Astrocyte (in vitro differentiated cells and primary cell): Measurements from ENCODE around the gene LRP1B. TPM values are rescaled to one million over a fixed set of nuclear protein-coding genes. Genes with fewer than 3 reads are reported as not detected.
"Not testable (repeated sequence)": the region's sequence is repeated elsewhere in the genome, so short reads cannot be mapped to it uniquely, and the experiment has no call there.

ENCODE experiments used
- DNase-seq: peaks from one replicate; pipeline ENCODE4 v3.0.0-alpha.2; 2010; ENCODE audit warnings: low read depth
- FAIRE-seq: peaks from 2 replicates; lab custom pipeline; 2011; peaks lifted over from hg19 to GRCh38; lab: Jason Lieb, UNC
- H2AFZ ChIP-seq: 2 replicates; pipeline ENCODE4 v1.6.0; 2012; ENCODE audit warnings: low read depth, low read length, inconsistent platforms
- H3K27ac ChIP-seq: 2 replicates; pipeline ENCODE4 v1.5.1; 2011; ENCODE audit warnings: low read depth, low read length, inconsistent platforms
- H3K27me3 ChIP-seq: 2 replicates; pipeline ENCODE4 v1.6.0; 2011; ENCODE audit warnings: low read length, inconsistent platforms; ENCODE audit not compliant: insufficient read depth
- H3K36me3 ChIP-seq: 2 replicates; pipeline ENCODE4 v1.5.1; 2011; ENCODE audit warnings: low read length, inconsistent platforms; ENCODE audit not compliant: insufficient read depth
- H3K4me1 ChIP-seq: 2 replicates; pipeline ENCODE4 v1.5.1; 2011; ENCODE audit warnings: low read length, inconsistent platforms; ENCODE audit not compliant: insufficient read depth
- H3K4me2 ChIP-seq: 2 replicates; pipeline ENCODE4 v1.6.0; 2012; ENCODE audit warnings: low read length, inconsistent platforms
- H3K4me3 ChIP-seq: 2 replicates; pipeline ENCODE4 v1.5.1; 2011; ENCODE audit warnings: low read depth, mild to moderate bottlenecking, low read length, inconsistent platforms; ENCODE audit not compliant: insufficient read depth
- H3K79me2 ChIP-seq: 2 replicates; pipeline ENCODE4 v1.6.0; 2012; ENCODE audit warnings: mild to moderate bottlenecking, low read length, inconsistent platforms; ENCODE audit not compliant: insufficient read depth
- H3K9ac ChIP-seq: 2 replicates; pipeline ENCODE4 v1.6.0; 2012; ENCODE audit warnings: mild to moderate bottlenecking, low read length, inconsistent platforms
- H3K9me3 ChIP-seq: 2 replicates; pipeline ENCODE4 v1.5.1; 2012; ENCODE audit warnings: low read depth, mild to moderate bottlenecking, low read length, inconsistent platforms; ENCODE audit not compliant: insufficient read depth
- H4K20me1 ChIP-seq: 2 replicates; pipeline ENCODE4 v1.6.0; 2012; ENCODE audit warnings: low read length, inconsistent platforms; ENCODE audit not compliant: insufficient read depth
- H3K27ac Mint-ChIP-seq: one replicate; pipeline ENCODE4 v1.8.0; 2021; ENCODE audit warnings: mild to moderate bottlenecking, mixed read lengths; ENCODE audit not compliant: unreplicated experiment
- H3K27me3 Mint-ChIP-seq: one replicate; pipeline ENCODE4 v1.8.0; 2021; ENCODE audit warnings: low read depth, mixed read lengths; ENCODE audit not compliant: unreplicated experiment
- H3K36me3 Mint-ChIP-seq: one replicate; pipeline ENCODE4 v1.8.0; 2021; ENCODE audit warnings: low read depth, mixed read lengths; ENCODE audit not compliant: unreplicated experiment
- H3K4me1 Mint-ChIP-seq: one replicate; pipeline ENCODE4 v1.8.0; 2021; ENCODE audit warnings: low read depth, mixed read lengths; ENCODE audit not compliant: unreplicated experiment
- H3K4me3 Mint-ChIP-seq: one replicate; pipeline ENCODE4 v1.8.0; 2021; ENCODE audit warnings: mild to moderate bottlenecking, moderate library complexity, mixed read lengths; ENCODE audit not compliant: unreplicated experiment
- H3K9me3 Mint-ChIP-seq: one replicate; pipeline ENCODE4 v1.8.0; 2021; ENCODE audit warnings: mild to moderate bottlenecking, mixed read lengths; ENCODE audit not compliant: unreplicated experiment
- CTCF ChIP-seq: IDR thresholded peaks from 2 replicates; pipeline ENCODE4 v1.5.1; 2011; ENCODE audit warnings: low read depth, mild to moderate bottlenecking, inconsistent platforms, low read length, moderate library complexity; ENCODE audit not compliant: insufficient read depth
- EZH2 ChIP-seq: IDR thresholded peaks from 2 replicates; pipeline ENCODE4 v1.6.1; 2012; ENCODE audit warnings: mild to moderate bottlenecking, low read length, inconsistent platforms; ENCODE audit not compliant: insufficient read depth
- total RNA-seq: library from RNA; stranded (reverse); gene quantifications from 2 replicates; pipeline ENCODE4 v1.2.1, GENCODE V29; 2021

The LRP1B gene
- total RNA-seq, 1 donor from 2014 or later: 1.5 TPM

GRCh38 chr2:140986456-140986855, 1144.4 kb downstream of the LRP1B start:
- Histone ChIP-seq H3K9me3 (no peaks in the 10 kb centered on the region), H3K79me2 (no peaks in the 10 kb centered on the region), H3K36me3 (no peaks in the 10 kb centered on the region), H3K4me3 (no peak overlapping the region), H3K4me1 (peaks cover 6% of the 10 kb centered on the region), H3K27ac (no peak overlapping the region), H2AFZ (no peak overlapping the region), H3K4me2 (no peak overlapping the region), H3K27me3 (no peaks in the 10 kb centered on the region), H3K9ac (no peak overlapping the region), H4K20me1 (no peaks in the 10 kb centered on the region)
- FAIRE-seq: peak; percentile 26
- TF ChIP-seq CTCF (no peak), EZH2 (no peak)
- Mint-ChIP-seq H3K36me3 (no peaks in the 10 kb centered on the region), H3K9me3 (no peaks in the 10 kb centered on the region), H3K27ac (no peak overlapping the region), H3K4me3 (no peak overlapping the region), H3K4me1 (peaks cover 3% of the 10 kb centered on the region), H3K27me3 (no peaks in the 10 kb centered on the region)
- DNase-seq: no peak

GRCh38 chr2:140975237-140975636, 1155.6 kb downstream of the LRP1B start:
- Histone ChIP-seq H3K4me3 (no peak overlapping the region), H3K79me2 (no peaks in the 10 kb centered on the region), H3K4me1 (no peaks in the 10 kb centered on the region), H3K9ac (no peak overlapping the region), H4K20me1 (no peaks in the 10 kb centered on the region), H2AFZ (no peak overlapping the region), H3K4me2 (no peak overlapping the region), H3K9me3 (no peaks in the 10 kb centered on the region), H3K27ac (no peak overlapping the region), H3K27me3 (no peaks in the 10 kb centered on the region), H3K36me3 (no peaks in the 10 kb centered on the region)
- H3K36me3 Mint-ChIP-seq: no peaks in the 10 kb centered on the region
- FAIRE-seq (no peak), DNase-seq (no peak)
- TF ChIP-seq CTCF (no peak), EZH2 (no peak)
- no peak overlapping the region for H3K27ac Mint-ChIP-seq
- H3K27me3 Mint-ChIP-seq: no peaks in the 10 kb centered on the region
- H3K4me3 Mint-ChIP-seq: no peak overlapping the region
- peaks cover 2% of the 10 kb centered on the region for H3K9me3 Mint-ChIP-seq
- peaks cover 4% of the 10 kb centered on the region for H3K4me1 Mint-ChIP-seq

GRCh38 chr2:140972724-140973123, 1158.1 kb downstream of the LRP1B start:
- H3K9me3 Mint-ChIP-seq: peaks cover 4% of the 10 kb centered on the region
- Histone ChIP-seq H3K4me3 (no peak overlapping the region), H4K20me1 (no peaks in the 10 kb centered on the region), H2AFZ (no peak overlapping the region), H3K36me3 (no peaks in the 10 kb centered on the region), H3K4me1 (no peaks in the 10 kb centered on the region), H3K9ac (no peak overlapping the region), H3K27me3 (no peaks in the 10 kb centered on the region), H3K27ac (no peak overlapping the region), H3K9me3 (no peaks in the 10 kb centered on the region), H3K4me2 (no peak overlapping the region), H3K79me2 (no peaks in the 10 kb centered on the region)
- no peak overlapping the region for H3K4me3 Mint-ChIP-seq
- FAIRE-seq (no peak), DNase-seq (no peak)
- peaks cover 4% of the 10 kb centered on the region for H3K4me1 Mint-ChIP-seq
- no peaks in the 10 kb centered on the region for H3K27me3 Mint-ChIP-seq
- no peak overlapping the region for H3K27ac Mint-ChIP-seq
- no peak for TF ChIP-seq EZH2
- no peak for TF ChIP-seq CTCF
- H3K36me3 Mint-ChIP-seq: no peaks in the 10 kb centered on the region

- not testable (repeated sequence) for DNase-seq, H3K9ac ChIP-seq, H3K79me2 ChIP-seq, H3K4me1 ChIP-seq, H3K4me3 Mint-ChIP-seq, H3K4me1 Mint-ChIP-seq, H3K27me3 Mint-ChIP-seq, FAIRE-seq, H3K36me3 ChIP-seq, H3K27me3 ChIP-seq, H3K4me3 ChIP-seq, H2AFZ ChIP-seq, H3K9me3 ChIP-seq, H3K27ac Mint-ChIP-seq, H3K27ac ChIP-seq, H3K36me3 Mint-ChIP-seq, H4K20me1 ChIP-seq, H3K4me2 ChIP-seq, H3K9me3 Mint-ChIP-seq
These were observed 1166.5 kb downstream of the LRP1B start for GRCh38 chr2:140964324-140964723.
